K562 (cell line): ENCODE measurements around the gene FKBP3. TPM values are rescaled to one million over a fixed set of nuclear protein-coding genes. Genes with fewer than 3 reads are reported as not detected.

Source experiments
- CREB5 ChIP-seq: fragments of 250-450 bp; sonication (Bioruptor Pico); IDR thresholded peaks from 2 replicates; pipeline ENCODE4 v1.5.0; 2020; ENCODE audit warnings: mild to moderate bottlenecking
- CUX1 ChIP-seq: fragments of 200-800 bp; sonication (Bioruptor generic); IDR thresholded peaks from 2 replicates; pipeline ENCODE4 v1.6.1; 2016; ENCODE audit warnings: missing genetic modification characterization, missing compliant biosample characterization
- RHOXF2B ChIP-seq: fragments of 250-450 bp; sonication (Bioruptor Pico); conservative IDR thresholded peaks from 2 replicates; pipeline ENCODE4 v1.5.1; 2021
- polyA plus RNA-seq, 8 experiments: library from polyadenylated mRNA; depleted of rRNA in 4 of 8; stranded (reverse) in 5 of 8; unstranded in 3 of 8; fragments of >200 nt; fragmentation: Nextera tagmentation in 2 of 8; fragmentation: Illumina TruSeq in 1 of 8; extraction: Ambion mirVana in 2 of 8; extraction: Trizol in 1 of 8; gene quantifications; 2 replicates each; pipeline versions ENCODE4 v1.2.1 to v1.2.3, GENCODE V29; 2011 to 2014; ENCODE audit warnings: inconsistent platforms in 1 of 8, missing spikeins in 1 of 8
- total RNA-seq, 7 experiments: library from RNA; depleted of rRNA in 6 of 7; stranded (reverse); fragments of >200 nt in 6 of 7; fragmentation: Illumina TruSeq in 2 of 7; extraction: Trizol in 2 of 7; gene quantifications; 2 replicates each; pipeline versions ENCODE4 v1.2.1 to v1.2.3, GENCODE V29; 2011 to 2021; ENCODE audit warnings: low replicate concordance in 1 of 7

FKBP3 gene
- total and polyA plus RNA-seq, 9 of the 15 experiments (the other 6 are each of a cell fraction or from before 2014, with no cell fraction given), result 43.6 to 107 (median 65.2) TPM

GRCh38 chr14:45112896-45113781, 21.1 kb downstream of the FKBP3 start (continued):
- TF ChIP-seq RHOXF2B (no peak), CREB5 (CRISPR knock-in tag) (no peak), CUX1 (CRISPR knock-in tag) (no peak)
